Fibroblast of pulmonary artery (primary cell): ENCODE results near the gene CC2D2B.

Experiments
- DNase-seq: peaks from one replicate; pipeline ENCODE4 v3.0.0-alpha.2; 2010; ENCODE audit warnings: low read depth
- H3K4me3 ChIP-seq: replicated peaks from 2 replicates; pipeline ENCODE4 v1.5.1; 2011; ENCODE audit warnings: low read depth, mild to moderate bottlenecking, control low read depth, low read length, moderate library complexity
- CTCF ChIP-seq: IDR thresholded peaks from 2 replicates; pipeline ENCODE4 v1.5.1; 2011; ENCODE audit warnings: mild to moderate bottlenecking, control low read depth, low read length, inconsistent platforms; ENCODE audit errors: missing control alignments

The CC2D2B gene

GRCh38 chr10:96025566-96025965 lies 117.8 kb downstream of the CC2D2B start:
- peak; percentile 3 for DNase-seq
- peak; percentile 27 for TF ChIP-seq CTCF
- H3K4me3 ChIP-seq = no peak overlapping the region

GRCh38 chr10:96034625-96035024 lies 126.8 kb downstream of the CC2D2B start:
- TF ChIP-seq CTCF = no peak
- DNase-seq = no peak
- no peak overlapping the region for H3K4me3 ChIP-seq

GRCh38 chr10:96038476-96039387 lies 131.0 kb downstream of the CC2D2B start:
- no peak overlapping the region for H3K4me3 ChIP-seq
- no peak for DNase-seq
- TF ChIP-seq CTCF = no peak

- no peak for TF ChIP-seq CTCF
- DNase-seq = no peak
- H3K4me3 ChIP-seq = no peak overlapping the region
Measured at GRCh38 chr10:96041146-96041545, 133.4 kb downstream of the CC2D2B start.

GRCh38 chr10:96043033-96043892 lies 135.5 kb downstream of the CC2D2B start, which contains the start of gene CCNJ:
Gene CCNJ (plus strand): TSS chr10:96043583. CDS start chr10:96044394, 811 bp downstream.
- DNase-seq = peak; percentile 88
- TF ChIP-seq CTCF = no peak
- peak within 1 kb of the TSS; percentile 83 for H3K4me3 ChIP-seq

- no peak for TF ChIP-seq CTCF
- DNase-seq = peak; percentile 32
- H3K4me3 ChIP-seq = peak overlapping the region; percentile 83
Measured at GRCh38 chr10:96043893-96044715, 136.3 kb downstream of the CC2D2B start.
